ENCODE data around the gene MID1.

MID1 gene

GRCh38 chrX:10444204-10444603 is 176.2 kb downstream of the MID1 start:
- no peak for DNase-seq (ENCODE audit: low read depth, low spot score)

GRCh38 chrX:10441464-10441863 is 178.9 kb downstream of the MID1 start:
- no peak for DNase-seq (ENCODE audit: low read depth, low spot score)

GRCh38 chrX:10433296-10433965 is 187.0 kb downstream of the MID1 start:
- DNase-seq (ENCODE audit: low read depth, low spot score): no peak

- DNase-seq (ENCODE audit: low read depth, low spot score): no peak
Observed at GRCh38 chrX:10429908-10430307, 190.5 kb downstream of the MID1 start.

GRCh38 chrX:10427249-10427648 is 193.1 kb downstream of the MID1 start:
- no peak for DNase-seq (ENCODE audit: low read depth, low spot score)

- no peak for DNase-seq (ENCODE audit: low read depth, low spot score)
Observed at GRCh38 chrX:10423716-10424115, 196.7 kb downstream of the MID1 start.

- DNase-seq (ENCODE audit: low read depth, low spot score): no peak
Observed at GRCh38 chrX:10420134-10420533, 200.3 kb downstream of the MID1 start.

- no peak for DNase-seq (ENCODE audit: low read depth, low spot score)
Observed at GRCh38 chrX:10416424-10416823, 204.0 kb downstream of the MID1 start.

- DNase-seq (ENCODE audit: low read depth, low spot score): no peak
Observed at GRCh38 chrX:10415306-10416001, 204.9 kb downstream of the MID1 start.

GRCh38 chrX:10414862-10415261 is 205.5 kb downstream of the MID1 start:
- no peak for DNase-seq (ENCODE audit: low read depth, low spot score)

GRCh38 chrX:10414156-10414824 is 206.1 kb downstream of the MID1 start:
- no peak for DNase-seq (ENCODE audit: low read depth, low spot score)

- DNase-seq (ENCODE audit: low read depth, low spot score): no peak
Observed at GRCh38 chrX:10404436-10404835, 215.9 kb downstream of the MID1 start.

GRCh38 chrX:10401239-10401638 is 219.1 kb downstream of the MID1 start:
- DNase-seq (ENCODE audit: low read depth, low spot score): no peak

- no peak for DNase-seq (ENCODE audit: low read depth, low spot score)
Observed at GRCh38 chrX:10399043-10399741, 221.2 kb downstream of the MID1 start.

GRCh38 chrX:10398215-10398614 is 222.2 kb downstream of the MID1 start:
- DNase-seq (ENCODE audit: low read depth, low spot score): no peak

- no peak for DNase-seq (ENCODE audit: low read depth, low spot score)
Observed at GRCh38 chrX:10397349-10397748, 223.0 kb downstream of the MID1 start.

- no peak for DNase-seq (ENCODE audit: low read depth, low spot score)
Observed at GRCh38 chrX:10395643-10396042, 224.7 kb downstream of the MID1 start.
